HL-60 (cell line): Measurements from ENCODE around the gene ALDH7A1.

ENCODE experiments used
- DNase-seq, 2 experiments: peaks; one replicate each; pipeline ENCODE4 v3.0.0-alpha.2; 2010 to 2020; ENCODE audit warnings: low read depth in 1 of 2, low spot score in 1 of 2
- H3K27ac ChIP-seq: fragments of 250-450 bp; sonication (Bioruptor Pico); replicated peaks from 2 replicates; pipeline ENCODE4 v1.5.1; 2020; ENCODE audit warnings: mild to moderate bottlenecking, moderate library complexity
- H3K27me3 ChIP-seq: fragments of 250-450 bp; sonication (Bioruptor Pico); 2 replicates; pipeline ENCODE4 v1.5.1; 2021; ENCODE audit warnings: mild to moderate bottlenecking, moderate library complexity; ENCODE audit not compliant: insufficient read depth, poor library complexity, severe bottlenecking
- H3K4me3 ChIP-seq: replicated peaks from 2 replicates; pipeline ENCODE4 v1.5.1; 2011; ENCODE audit warnings: mild to moderate bottlenecking, control low read depth, low read length; ENCODE audit not compliant: insufficient read depth
- GABPA ChIP-seq: IDR thresholded peaks from 2 replicates; pipeline ENCODE4 v1.6.1; 2012; ENCODE audit warnings: low read depth
- POLR2AphosphoS5 ChIP-seq: IDR thresholded peaks from 2 replicates; pipeline ENCODE4 v1.6.1; 2012; ENCODE audit warnings: low read depth
- SPI1 ChIP-seq: IDR thresholded peaks from 2 replicates; pipeline ENCODE4 v1.6.1; 2012; ENCODE audit warnings: low read depth, mild to moderate bottlenecking, borderline replicate concordance
- TF ChIP-seq, protein P1 (sequence below): IDR thresholded peaks from one replicate; pipeline ENCODE4 v1.5.1; 2011; ENCODE audit warnings: low read length, control low read depth, inconsistent platforms; ENCODE audit not compliant: insufficient read depth
- TF ChIP-seq, protein P2 (sequence below): IDR thresholded peaks from 2 replicates; pipeline ENCODE4 v1.6.1; 2012; ENCODE audit warnings: low read depth; ENCODE audit not compliant: insufficient replicate concordance

The ALDH7A1 gene

DNA sequence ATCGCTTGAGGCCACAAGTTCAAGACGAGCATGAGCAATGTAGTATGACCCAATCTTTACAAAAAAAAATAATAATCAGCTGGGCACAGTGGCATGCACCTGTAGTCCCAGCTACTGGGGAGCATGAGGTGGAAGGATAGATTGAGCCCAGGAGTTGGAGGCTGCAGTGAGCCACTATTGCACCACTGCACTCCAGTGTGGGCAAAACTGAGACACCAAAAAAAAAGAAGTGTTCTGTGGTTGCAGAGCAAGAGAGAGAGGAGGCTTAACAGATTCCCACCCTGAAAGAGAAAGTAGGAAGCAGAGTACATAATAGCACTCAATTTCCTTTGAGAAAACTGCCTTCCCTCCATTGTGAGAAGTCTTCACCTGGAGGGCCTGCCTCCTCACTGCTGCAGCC is 52.6 kb downstream of the ALDH7A1 start:
- TF ChIP-seq SPI1 (no peak), POLR2AphosphoS5 (no peak), GABPA (no peak)
- TF ChIP-seq, protein P1, sequence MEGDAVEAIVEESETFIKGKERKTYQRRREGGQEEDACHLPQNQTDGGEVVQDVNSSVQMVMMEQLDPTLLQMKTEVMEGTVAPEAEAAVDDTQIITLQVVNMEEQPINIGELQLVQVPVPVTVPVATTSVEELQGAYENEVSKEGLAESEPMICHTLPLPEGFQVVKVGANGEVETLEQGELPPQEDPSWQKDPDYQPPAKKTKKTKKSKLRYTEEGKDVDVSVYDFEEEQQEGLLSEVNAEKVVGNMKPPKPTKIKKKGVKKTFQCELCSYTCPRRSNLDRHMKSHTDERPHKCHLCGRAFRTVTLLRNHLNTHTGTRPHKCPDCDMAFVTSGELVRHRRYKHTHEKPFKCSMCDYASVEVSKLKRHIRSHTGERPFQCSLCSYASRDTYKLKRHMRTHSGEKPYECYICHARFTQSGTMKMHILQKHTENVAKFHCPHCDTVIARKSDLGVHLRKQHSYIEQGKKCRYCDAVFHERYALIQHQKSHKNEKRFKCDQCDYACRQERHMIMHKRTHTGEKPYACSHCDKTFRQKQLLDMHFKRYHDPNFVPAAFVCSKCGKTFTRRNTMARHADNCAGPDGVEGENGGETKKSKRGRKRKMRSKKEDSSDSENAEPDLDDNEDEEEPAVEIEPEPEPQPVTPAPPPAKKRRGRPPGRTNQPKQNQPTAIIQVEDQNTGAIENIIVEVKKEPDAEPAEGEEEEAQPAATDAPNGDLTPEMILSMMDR: no peak
- TF ChIP-seq, protein P2, sequence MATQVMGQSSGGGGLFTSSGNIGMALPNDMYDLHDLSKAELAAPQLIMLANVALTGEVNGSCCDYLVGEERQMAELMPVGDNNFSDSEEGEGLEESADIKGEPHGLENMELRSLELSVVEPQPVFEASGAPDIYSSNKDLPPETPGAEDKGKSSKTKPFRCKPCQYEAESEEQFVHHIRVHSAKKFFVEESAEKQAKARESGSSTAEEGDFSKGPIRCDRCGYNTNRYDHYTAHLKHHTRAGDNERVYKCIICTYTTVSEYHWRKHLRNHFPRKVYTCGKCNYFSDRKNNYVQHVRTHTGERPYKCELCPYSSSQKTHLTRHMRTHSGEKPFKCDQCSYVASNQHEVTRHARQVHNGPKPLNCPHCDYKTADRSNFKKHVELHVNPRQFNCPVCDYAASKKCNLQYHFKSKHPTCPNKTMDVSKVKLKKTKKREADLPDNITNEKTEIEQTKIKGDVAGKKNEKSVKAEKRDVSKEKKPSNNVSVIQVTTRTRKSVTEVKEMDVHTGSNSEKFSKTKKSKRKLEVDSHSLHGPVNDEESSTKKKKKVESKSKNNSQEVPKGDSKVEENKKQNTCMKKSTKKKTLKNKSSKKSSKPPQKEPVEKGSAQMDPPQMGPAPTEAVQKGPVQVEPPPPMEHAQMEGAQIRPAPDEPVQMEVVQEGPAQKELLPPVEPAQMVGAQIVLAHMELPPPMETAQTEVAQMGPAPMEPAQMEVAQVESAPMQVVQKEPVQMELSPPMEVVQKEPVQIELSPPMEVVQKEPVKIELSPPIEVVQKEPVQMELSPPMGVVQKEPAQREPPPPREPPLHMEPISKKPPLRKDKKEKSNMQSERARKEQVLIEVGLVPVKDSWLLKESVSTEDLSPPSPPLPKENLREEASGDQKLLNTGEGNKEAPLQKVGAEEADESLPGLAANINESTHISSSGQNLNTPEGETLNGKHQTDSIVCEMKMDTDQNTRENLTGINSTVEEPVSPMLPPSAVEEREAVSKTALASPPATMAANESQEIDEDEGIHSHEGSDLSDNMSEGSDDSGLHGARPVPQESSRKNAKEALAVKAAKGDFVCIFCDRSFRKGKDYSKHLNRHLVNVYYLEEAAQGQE: no peak
- no peaks in the 10 kb centered on the region for H3K27me3 ChIP-seq
- no peak overlapping the region for H3K4me3 ChIP-seq
- H3K27ac ChIP-seq: no peak overlapping the region
- DNase-seq: no peak

DNA sequence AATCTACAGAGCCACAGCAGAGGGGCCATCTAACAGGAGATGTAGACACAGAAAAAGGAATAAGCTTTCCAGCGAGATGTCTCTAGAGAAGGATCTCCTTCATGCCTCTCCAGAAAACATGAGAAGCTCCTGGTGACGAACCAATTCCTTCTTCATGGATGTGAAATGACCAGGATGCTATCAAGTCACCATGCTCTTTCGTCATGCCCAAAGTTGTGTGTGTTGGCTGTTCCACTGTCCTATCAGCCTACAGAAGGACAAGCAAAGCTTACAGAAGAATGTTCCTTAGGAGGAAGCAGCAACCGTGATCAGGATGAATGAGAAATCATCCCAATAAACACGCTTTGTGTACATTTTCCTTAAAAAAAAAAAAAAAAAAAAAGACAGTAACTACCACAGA is 54.4 kb downstream of the ALDH7A1 start:
- TF ChIP-seq GABPA (no peak), SPI1 (no peak)
- TF ChIP-seq, protein P2: no peak
- H3K27ac ChIP-seq: no peak overlapping the region
- no peak for DNase-seq
- H3K27me3 ChIP-seq: no peaks in the 10 kb centered on the region
- H3K4me3 ChIP-seq: no peak overlapping the region

DNA sequence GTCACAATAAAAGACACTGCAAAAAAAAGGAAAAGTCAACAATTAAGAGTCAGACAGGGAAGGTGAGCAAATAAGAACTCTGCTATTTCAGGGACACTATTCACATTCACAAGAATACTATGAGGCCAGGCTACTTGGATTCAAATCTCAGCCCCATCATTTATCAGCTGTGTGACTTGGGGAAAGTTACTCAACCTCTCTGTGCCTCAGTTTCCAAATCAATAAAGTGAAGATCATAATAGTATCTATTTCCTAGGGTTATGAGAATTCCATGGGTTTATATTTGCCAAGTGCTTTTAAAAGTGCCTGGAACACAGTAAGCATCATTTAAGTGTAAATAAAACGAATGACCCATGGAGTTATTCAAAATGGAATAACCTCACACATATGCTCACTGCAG is 56.4 kb downstream of the ALDH7A1 start:
- Histone ChIP-seq H3K4me3 (no peak overlapping the region), H3K27ac (no peak overlapping the region), H3K27me3 (no peaks in the 10 kb centered on the region)
- DNase-seq: no peak
- TF ChIP-seq, protein P2: no peak

DNA sequence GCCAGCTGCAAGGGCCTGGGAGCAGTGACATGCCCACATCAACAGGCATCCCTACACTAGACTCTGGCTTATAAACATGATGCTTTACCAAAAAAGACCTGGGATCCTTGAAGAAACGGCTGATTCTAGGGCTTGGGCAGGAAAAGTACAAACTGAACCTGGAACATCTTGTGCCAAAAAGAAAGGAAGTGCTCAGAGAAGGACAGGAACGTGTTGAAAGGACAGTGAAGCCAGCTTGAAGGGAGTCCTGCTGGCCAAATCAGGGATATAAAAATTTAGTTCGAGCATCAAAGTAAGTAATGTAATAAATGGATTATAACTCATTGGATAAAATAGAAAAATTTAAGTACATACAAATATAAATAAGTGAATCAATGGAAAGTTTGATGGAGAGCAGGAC is 58.1 kb downstream of the ALDH7A1 start:
- Histone ChIP-seq H3K4me3 (no peak overlapping the region), H3K27ac (no peak overlapping the region), H3K27me3 (no peaks in the 10 kb centered on the region)
- DNase-seq: no peak
- TF ChIP-seq, protein P2: no peak
- TF ChIP-seq SPI1: no peak
- TF ChIP-seq POLR2AphosphoS5: no peak
- TF ChIP-seq, protein P1: no peak
- no peak for TF ChIP-seq GABPA
